Activated CD8-positive, alpha-beta memory T cell treated with anti-CD3 and anti-CD28 coated beads for 36 hours (primary cell): ENCODE data around the gene RNF19B. TPM values are rescaled to one million over a fixed set of nuclear protein-coding genes. Genes with fewer than 3 reads are reported as not detected.

Experiments
- CTCF ChIA-PET: fragments of 350-600 bp; sonication (Branson Sonifier 250); formaldehyde crosslinking; loops from one replicate; lab custom pipeline; 2021; ENCODE audit warnings: antibody characterized with exemption; lab: Charles Lee
- POLR2A ChIA-PET: fragments of 350-600 bp; sonication (Branson Sonifier 250); formaldehyde crosslinking; loops from one replicate; lab custom pipeline; 2021; ENCODE audit warnings: antibody characterized with exemption; lab: Charles Lee
- total RNA-seq, 2 experiments: library from RNA; stranded (reverse); gene quantifications; one replicate each; pipeline ENCODE4 v1.2.3, GENCODE V29; 2021

RNF19B gene
- total RNA-seq, 2 experiments from 2014 or later: 21.7 to 22.5 TPM

GRCh38 chr1:32898056-32898455 lies 66.6 kb downstream of the RNF19B start:
- POLR2A ChIA-PET: no interaction called here
- CTCF ChIA-PET: interaction anchor here (1.4 kb wide), 1 partner anchor 22 kb away, joined by 5 read pairs; no protein-coding TSS in a partner anchor

GRCh38 chr1:32897082-32898049 lies 67.2 kb downstream of the RNF19B start:
- POLR2A ChIA-PET: no interaction called here
- CTCF ChIA-PET: interaction anchor here (0.8 to 1.3 kb wide), 2 partner anchors 21 to 22 kb away, joined by 3 read pairs; no protein-coding TSS in a partner anchor

- CTCF ChIA-PET: interaction anchor here (0.8 to 1.3 kb wide), 2 partner anchors 20 to 21 kb away, joined by 3 read pairs; no protein-coding TSS in a partner anchor
- POLR2A ChIA-PET: no interaction called here
Measured at GRCh38 chr1:32896451-32896850, 68.2 kb downstream of the RNF19B start.

GRCh38 chr1:32895325-32896215 lies 69.0 kb downstream of the RNF19B start:
- CTCF ChIA-PET: interaction anchor here (1.4 kb wide), 1 partner anchor 20 kb away, joined by 3 read pairs; no protein-coding TSS in a partner anchor
- POLR2A ChIA-PET: no interaction called here

- CTCF ChIA-PET: interaction anchor here (1.2 to 1.4 kb wide), 2 partner anchors 9 to 19 kb away, joined by 3 read pairs; partner anchors contain the start of gene HPCA
- POLR2A ChIA-PET: no interaction called here
Measured at GRCh38 chr1:32894681-32895080, 69.9 kb downstream of the RNF19B start.

- CTCF ChIA-PET: interaction anchor here (1.2 to 1.4 kb wide), 2 partner anchors 8 to 18 kb away, joined by 3 read pairs; partner anchors contain the start of gene HPCA
- POLR2A ChIA-PET: no interaction called here
Measured at GRCh38 chr1:32894019-32894600, 70.5 kb downstream of the RNF19B start.

- ChIA-PET CTCF (interaction anchor here (0.9 to 1.9 kb wide), 5 partner anchors 8 to 50 kb away, joined by 3 to 11 read pairs (median 3); partner anchors contain the start of gene HPCA), POLR2A (no interaction called here)
Measured at GRCh38 chr1:32893198-32894018, 71.2 kb downstream of the RNF19B start.

- ChIA-PET POLR2A (no interaction called here), CTCF (interaction anchor here (0.7 to 1.9 kb wide), 7 partner anchors 14 to 163 kb away, joined by 3 to 11 read pairs (median 3); no protein-coding TSS in a partner anchor)
Measured at GRCh38 chr1:32892368-32893197, 72.0 kb downstream of the RNF19B start.

GRCh38 chr1:32891630-32892029 lies 73.0 kb downstream of the RNF19B start:
- ChIA-PET CTCF (interaction anchor here (0.6 to 1.9 kb wide), 4 partner anchors 15 to 371 kb away, joined by 3 to 11 read pairs (median 4); no protein-coding TSS in a partner anchor), POLR2A (no interaction called here)

- ChIA-PET POLR2A (no interaction called here), CTCF (interaction anchor here (0.6 kb wide), 1 partner anchor 370 kb away, joined by 3 read pairs; no protein-coding TSS in a partner anchor)
Measured at GRCh38 chr1:32891241-32891570, 73.4 kb downstream of the RNF19B start.

- ChIA-PET POLR2A (no interaction called here), CTCF (no interaction called here)
Measured at GRCh38 chr1:32890516-32891240, 73.9 kb downstream of the RNF19B start.

- POLR2A ChIA-PET: no interaction called here
Measured at GRCh38 chr1:32889731-32890278, 74.8 kb downstream of the RNF19B start.

GRCh38 chr1:32888677-32889420 lies 75.8 kb downstream of the RNF19B start:
- ChIA-PET CTCF (interaction anchor here (0.5 kb wide), 1 partner anchor 369 kb away, joined by 3 read pairs; no protein-coding TSS in a partner anchor), POLR2A (no interaction called here)

More at GRCh38 chr1:32889731-32890278, 74.8 kb downstream of the RNF19B start:
- CTCF ChIA-PET: no interaction called here

GRCh38 chr1:32888134-32888533 lies 76.5 kb downstream of the RNF19B start:
- ChIA-PET POLR2A (no interaction called here), CTCF (interaction anchor here (0.5 to 1.0 kb wide), 2 partner anchors 13 to 368 kb away, joined by 3 read pairs; no protein-coding TSS in a partner anchor)

GRCh38 chr1:32887623-32888022 lies 77.0 kb downstream of the RNF19B start:
- POLR2A ChIA-PET: no interaction called here
- CTCF ChIA-PET: interaction anchor here (1.0 kb wide), 1 partner anchor 13 kb away, joined by 3 read pairs; no protein-coding TSS in a partner anchor
